ENCODE measurements around the gene MARCHF3. TPM values are rescaled to one million over a fixed set of nuclear protein-coding genes. Genes with fewer than 3 reads are reported as not detected.
A peak's percentile ranks its signal among the peaks of the same experiment; 100 is the strongest.

MARCHF3 gene
- total and polyA plus RNA-seq, 10 of the 15 experiments (the other 5 are each of a cell fraction or from before 2014, with no cell fraction given) = 3.6 to 24.1 (median 11.3) TPM

GRCh38 chr5:126971455-126972031 lies 58.8 kb downstream of the MARCHF3 start:
- CTCF ChIA-PET = interaction anchor here (1.0 to 1.8 kb wide), 8 partner anchors 9 to 193 kb away, joined by 3 to 5 read pairs (median 4); no protein-coding TSS in a partner anchor
- H3K27ac ChIP-seq (ENCODE audit: control insufficient read depth, insufficient read depth) = peak overlapping the region; percentile 78
- H3K9me3 ChIP-seq (replicated peaks; ENCODE audit: control insufficient read depth, insufficient read depth, low read length) = no peaks in the 10 kb centered on the region
- no peak overlapping the region for H2AFZ ChIP-seq (ENCODE audit: control insufficient read depth, low read depth, low read length)
- H3K9ac ChIP-seq (ENCODE audit: control insufficient read depth, insufficient read depth, low read length) = no peak overlapping the region
- WGBS (ENCODE audit: insufficient coverage, insufficient replicate concordance, low lambda C conversion rate, missing lambda C conversion rate) = 47% methylated on average over 1 of the region's 1 CpG
- TF ChIP-seq, protein P1, sequence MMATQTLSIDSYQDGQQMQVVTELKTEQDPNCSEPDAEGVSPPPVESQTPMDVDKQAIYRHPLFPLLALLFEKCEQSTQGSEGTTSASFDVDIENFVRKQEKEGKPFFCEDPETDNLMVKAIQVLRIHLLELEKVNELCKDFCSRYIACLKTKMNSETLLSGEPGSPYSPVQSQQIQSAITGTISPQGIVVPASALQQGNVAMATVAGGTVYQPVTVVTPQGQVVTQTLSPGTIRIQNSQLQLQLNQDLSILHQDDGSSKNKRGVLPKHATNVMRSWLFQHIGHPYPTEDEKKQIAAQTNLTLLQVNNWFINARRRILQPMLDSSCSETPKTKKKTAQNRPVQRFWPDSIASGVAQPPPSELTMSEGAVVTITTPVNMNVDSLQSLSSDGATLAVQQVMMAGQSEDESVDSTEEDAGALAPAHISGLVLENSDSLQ (IDR thresholded peaks at IDR 0.05) = no peak
- TF ChIP-seq ZNF24 (IDR thresholded peaks at IDR 0.05) = no peak
- TF ChIP-seq, protein P2, sequence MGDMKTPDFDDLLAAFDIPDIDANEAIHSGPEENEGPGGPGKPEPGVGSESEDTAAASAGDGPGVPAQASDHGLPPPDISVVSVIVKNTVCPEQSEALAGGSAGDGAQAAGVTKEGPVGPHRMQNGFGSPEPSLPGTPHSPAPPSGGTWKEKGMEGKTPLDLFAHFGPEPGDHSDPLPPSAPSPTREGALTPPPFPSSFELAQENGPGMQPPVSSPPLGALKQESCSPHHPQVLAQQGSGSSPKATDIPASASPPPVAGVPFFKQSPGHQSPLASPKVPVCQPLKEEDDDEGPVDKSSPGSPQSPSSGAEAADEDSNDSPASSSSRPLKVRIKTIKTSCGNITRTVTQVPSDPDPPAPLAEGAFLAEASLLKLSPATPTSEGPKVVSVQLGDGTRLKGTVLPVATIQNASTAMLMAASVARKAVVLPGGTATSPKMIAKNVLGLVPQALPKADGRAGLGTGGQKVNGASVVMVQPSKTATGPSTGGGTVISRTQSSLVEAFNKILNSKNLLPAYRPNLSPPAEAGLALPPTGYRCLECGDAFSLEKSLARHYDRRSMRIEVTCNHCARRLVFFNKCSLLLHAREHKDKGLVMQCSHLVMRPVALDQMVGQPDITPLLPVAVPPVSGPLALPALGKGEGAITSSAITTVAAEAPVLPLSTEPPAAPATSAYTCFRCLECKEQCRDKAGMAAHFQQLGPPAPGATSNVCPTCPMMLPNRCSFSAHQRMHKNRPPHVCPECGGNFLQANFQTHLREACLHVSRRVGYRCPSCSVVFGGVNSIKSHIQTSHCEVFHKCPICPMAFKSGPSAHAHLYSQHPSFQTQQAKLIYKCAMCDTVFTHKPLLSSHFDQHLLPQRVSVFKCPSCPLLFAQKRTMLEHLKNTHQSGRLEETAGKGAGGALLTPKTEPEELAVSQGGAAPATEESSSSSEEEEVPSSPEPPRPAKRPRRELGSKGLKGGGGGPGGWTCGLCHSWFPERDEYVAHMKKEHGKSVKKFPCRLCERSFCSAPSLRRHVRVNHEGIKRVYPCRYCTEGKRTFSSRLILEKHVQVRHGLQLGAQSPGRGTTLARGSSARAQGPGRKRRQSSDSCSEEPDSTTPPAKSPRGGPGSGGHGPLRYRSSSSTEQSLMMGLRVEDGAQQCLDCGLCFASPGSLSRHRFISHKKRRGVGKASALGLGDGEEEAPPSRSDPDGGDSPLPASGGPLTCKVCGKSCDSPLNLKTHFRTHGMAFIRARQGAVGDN (IDR thresholded peaks at IDR 0.05) = peak; percentile 11; the same call in 1 of the 2 replicates
- BruUV-seq (replicated peaks) = no TSS peak
- H3K79me2 ChIP-seq (ENCODE audit: control insufficient read depth, insufficient read depth, low read length) = no peaks in the 10 kb centered on the region
- peak overlapping the region; percentile 21; the same call in 1 of the 2 replicates for H3K4me2 ChIP-seq (ENCODE audit: control insufficient read depth, insufficient read depth)
- H4K20me1 ChIP-seq (ENCODE audit: control insufficient read depth, insufficient read depth) = no peaks in the 10 kb centered on the region
- no peak; the same call in 1 of the 3 replicates for ATAC-seq
- SMC1A ChIA-PET (ENCODE audit: uncharacterized antibody, unreplicated experiment) = interaction anchor here (0.8 to 11.5 kb wide), 19 partner anchors 9 to 101 kb away, joined by 3 to 102 read pairs (median 5); no protein-coding TSS in a partner anchor
- H3K4me1 ChIP-seq (ENCODE audit: control insufficient read depth, insufficient read depth, low read length) = peaks cover 34% of the 10 kb centered on the region
- in situ Hi-C loops (cut with MboI) (no loop called here), intact Hi-C loops (cut with micrococcal nuclease; ENCODE audit: unreplicated experiment) (loop anchor here (1.0 to 2.0 kb wide), 3 partner anchors 17 to 59 kb away; partner anchors contain the start of gene MARCHF3)
- no peak overlapping the region for H3K4me3 ChIP-seq
- RAD21 ChIA-PET (ENCODE audit: unreplicated experiment) = interaction anchor here (0.8 to 11.5 kb wide), 6 partner anchors 10 to 55 kb away, joined by 3 to 102 read pairs (median 5); no protein-coding TSS in a partner anchor
- H3K27me3 ChIP-seq (replicated peaks in 1 of 2; ENCODE audit: control insufficient read depth in 2 of 2, insufficient read depth in 2 of 2, low read length in 1 of 2) = no peaks in the 10 kb centered on the region
- no peak for FAIRE-seq
- no peak for DNase-seq (ENCODE audit: low read depth, low spot score)
- no peaks in the 10 kb centered on the region for H3K36me3 ChIP-seq (ENCODE audit: control insufficient read depth in 2 of 2, insufficient read depth in 2 of 2, low read length in 1 of 2)
- POLR2A ChIA-PET = interaction anchor here (0.7 to 2.8 kb wide), 13 partner anchors 10 to 968 kb away, joined by 3 to 11 read pairs (median 3); no protein-coding TSS in a partner anchor

Measured in GM12878 (cell line).